Limb (tissue), 2 donors: ENCODE results near the gene U2AF2.

Experiments
- DNase-seq, 2 donors: peaks; one replicate each; pipeline ENCODE4 v3.0.0-alpha.2; 2016; ENCODE audit errors: extremely low spot score in 2 of 2

The U2AF2 gene

GRCh38 chr19:55656988-55657747, 2.3 kb downstream of the U2AF2 start:
- DNase-seq, result no peak

- DNase-seq, result no peak
Measured at GRCh38 chr19:55658846-55659459, 4.1 kb downstream of the U2AF2 start.

- no peak for DNase-seq
Measured at GRCh38 chr19:55659822-55660221, 5.0 kb downstream of the U2AF2 start.

- DNase-seq, result no peak
Measured at GRCh38 chr19:55660404-55660803, 5.6 kb downstream of the U2AF2 start.

- no peak for DNase-seq
Measured at GRCh38 chr19:55660991-55661390, 6.2 kb downstream of the U2AF2 start.

- DNase-seq, result no peak
Measured at GRCh38 chr19:55661826-55662225, 7.0 kb downstream of the U2AF2 start.

GRCh38 chr19:55663846-55664536, 9.2 kb downstream of the U2AF2 start:
- no peak for DNase-seq

GRCh38 chr19:55666343-55667005, 11.6 kb downstream of the U2AF2 start:
- DNase-seq, result no peak

- no peak for DNase-seq
Measured at GRCh38 chr19:55667006-55667381, 12.2 kb downstream of the U2AF2 start.

GRCh38 chr19:55667511-55667910, 12.7 kb downstream of the U2AF2 start:
- no peak for DNase-seq

GRCh38 chr19:55667958-55668357, 13.1 kb downstream of the U2AF2 start:
- no peak for DNase-seq

GRCh38 chr19:55668603-55669348, 13.9 kb downstream of the U2AF2 start:
- no peak for DNase-seq

- no peak for DNase-seq
Measured at GRCh38 chr19:55669418-55670279, 14.8 kb downstream of the U2AF2 start.

- DNase-seq, result peak in 1 of 2 donors; percentile 80
Measured at GRCh38 chr19:55670280-55671053, 15.6 kb downstream of the U2AF2 start.

GRCh38 chr19:55671054-55671378, 16.2 kb downstream of the U2AF2 start:
- no peak for DNase-seq

- no peak for DNase-seq
Measured at GRCh38 chr19:55672418-55672817, 17.6 kb downstream of the U2AF2 start.

GRCh38 chr19:55673465-55673864, 18.6 kb downstream of the U2AF2 start:
- DNase-seq, result no peak

GRCh38 chr19:55673889-55674288, 19.1 kb downstream of the U2AF2 start:
- DNase-seq, result no peak

GRCh38 chr19:55674459-55674840, 19.6 kb downstream of the U2AF2 start:
- no peak for DNase-seq
